Endometrial microvascular endothelial cells (primary cell): ENCODE data around the gene TMX4. TPM values are rescaled to one million over a fixed set of nuclear protein-coding genes. Genes with fewer than 3 reads are reported as not detected.

Source experiments
- in situ Hi-C: cut with HindIII; loops from 2 replicates; pipeline ENCODE4 v1.10.0; 2017; ENCODE audit warnings: low sequenced_read_pairs, low pct_unique_long_range_greater_than_20kb; ENCODE audit errors: inconsistent ontology term
- total RNA-seq: library from RNA; depleted of rRNA; stranded (reverse); fragments of >200 nt; gene quantifications from one replicate; pipeline ENCODE4 v1.2.3, GENCODE V29; 2015; ENCODE audit errors: inconsistent ontology term

The TMX4 gene
- total RNA-seq, 1 donor from 2014 or later: 32.8 TPM

DNA sequence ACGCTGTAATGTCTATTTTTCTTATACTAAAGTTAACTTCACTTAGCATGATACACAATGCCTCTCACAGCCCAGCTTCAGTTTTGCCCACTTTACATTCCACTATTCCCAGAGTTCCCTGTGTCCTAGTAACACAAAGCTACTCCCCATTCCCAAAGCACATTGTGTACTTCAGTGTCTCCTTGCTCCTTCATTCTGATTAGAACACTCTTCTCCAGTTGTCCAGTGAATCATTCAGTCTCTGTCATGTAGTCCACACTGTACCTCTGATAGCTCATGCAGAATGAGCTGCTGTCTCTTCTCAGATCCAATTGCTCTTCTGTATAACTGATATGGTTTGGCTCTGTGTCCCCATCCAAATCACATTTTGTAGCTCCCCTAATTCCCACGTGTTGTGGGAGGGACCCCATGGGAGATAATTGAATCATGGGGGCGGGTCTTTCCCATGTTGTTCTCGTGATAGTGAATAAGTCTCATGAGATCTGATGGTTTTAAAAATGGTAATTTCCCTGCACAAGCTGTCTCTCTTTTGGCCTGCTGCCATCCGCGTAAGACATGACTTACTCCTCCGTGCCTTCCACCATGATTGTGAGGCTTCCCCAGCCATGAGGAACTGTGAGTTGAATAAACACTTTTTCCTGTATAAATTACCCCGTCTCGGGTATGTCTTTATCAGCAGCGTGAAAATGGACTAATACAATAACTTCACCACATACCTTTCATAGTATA lies 2.1 kb upstream of the TMX4 start:
- in situ Hi-C loops: no loop called here

DNA sequence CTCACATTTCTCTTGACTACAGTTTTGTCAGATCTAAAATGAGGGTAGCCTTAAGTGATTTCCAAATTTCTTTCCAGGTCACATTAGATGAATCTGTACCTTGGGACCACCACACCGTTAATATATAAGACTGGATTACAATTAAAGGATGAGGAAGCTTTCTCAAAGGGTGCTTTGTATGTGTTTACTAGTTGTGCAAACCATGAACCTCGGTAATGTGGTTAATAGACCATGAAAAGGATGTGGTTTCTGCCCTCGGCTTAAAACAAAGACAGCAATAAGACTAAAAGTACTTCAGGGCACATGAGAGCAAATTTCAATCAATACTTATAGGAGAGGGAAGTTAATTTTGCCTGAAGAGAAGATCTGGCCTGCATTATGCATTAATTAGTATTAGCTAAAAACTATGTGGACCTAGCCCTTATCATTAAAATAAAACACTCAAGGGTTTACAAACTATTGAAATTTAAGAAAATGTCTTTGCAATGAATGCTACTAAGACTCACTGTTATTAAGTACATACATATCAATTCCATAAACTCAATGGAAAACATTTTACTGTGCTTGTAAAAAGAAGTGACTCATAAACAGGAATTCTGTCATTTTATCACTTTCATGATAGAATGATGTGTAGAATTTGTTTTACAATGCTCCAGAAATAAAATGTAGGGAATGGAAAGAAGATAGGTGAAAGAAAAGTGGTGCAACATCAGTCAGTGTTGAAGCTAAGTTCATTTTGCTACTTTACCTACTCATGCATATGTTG lies 936 bp upstream of the TMX4 start:
- in situ Hi-C loops: no loop called here

DNA sequence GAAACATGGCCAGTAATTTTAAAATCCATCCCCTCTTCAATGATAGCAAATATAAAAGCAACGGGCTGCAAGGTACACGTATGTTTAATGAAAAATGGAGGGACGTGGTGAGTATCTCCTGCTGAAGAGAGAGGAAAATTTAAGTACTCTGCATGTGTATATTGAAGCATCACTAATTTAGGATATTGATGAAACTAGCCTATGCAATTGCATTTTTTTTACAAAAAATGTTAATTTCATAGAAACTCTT lies 362 bp upstream of the TMX4 start:
- in situ Hi-C loops: no loop called here

DNA sequence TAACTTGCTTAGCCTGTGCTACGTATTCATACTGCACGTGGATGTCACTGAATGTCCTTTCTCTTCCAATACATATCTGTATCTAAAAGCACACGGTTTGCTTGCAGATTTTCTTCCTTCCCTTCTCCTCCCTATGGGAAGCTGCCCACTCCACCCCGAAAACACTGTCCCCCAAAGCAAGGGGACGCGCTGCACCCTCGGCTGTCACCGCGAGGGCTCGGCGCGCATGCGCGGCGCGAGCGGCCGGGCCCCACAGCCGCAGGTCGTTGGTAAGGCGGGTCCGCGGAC lies 659 bp downstream of the TMX4 start:
- in situ Hi-C loops: no loop called here

DNA sequence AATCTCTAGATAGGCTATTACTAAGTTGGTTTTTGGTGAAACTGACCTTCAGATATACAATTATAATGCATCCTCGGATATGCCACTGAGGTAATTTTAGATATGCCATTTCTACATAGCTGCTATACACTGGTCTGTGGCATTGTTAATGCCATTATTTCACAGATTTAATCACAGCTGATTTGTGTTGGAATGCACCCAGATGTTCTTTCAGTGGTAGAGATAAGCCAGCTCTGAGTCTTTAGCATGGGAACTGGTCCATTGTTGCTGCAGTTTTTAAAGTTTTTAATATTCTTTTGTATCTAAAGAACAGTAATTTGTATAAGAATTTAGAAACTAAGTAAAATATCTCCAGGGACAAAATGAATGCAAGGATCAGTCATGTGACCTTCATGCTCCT lies 6.8 kb downstream of the TMX4 start:
- in situ Hi-C loops: no loop called here

DNA sequence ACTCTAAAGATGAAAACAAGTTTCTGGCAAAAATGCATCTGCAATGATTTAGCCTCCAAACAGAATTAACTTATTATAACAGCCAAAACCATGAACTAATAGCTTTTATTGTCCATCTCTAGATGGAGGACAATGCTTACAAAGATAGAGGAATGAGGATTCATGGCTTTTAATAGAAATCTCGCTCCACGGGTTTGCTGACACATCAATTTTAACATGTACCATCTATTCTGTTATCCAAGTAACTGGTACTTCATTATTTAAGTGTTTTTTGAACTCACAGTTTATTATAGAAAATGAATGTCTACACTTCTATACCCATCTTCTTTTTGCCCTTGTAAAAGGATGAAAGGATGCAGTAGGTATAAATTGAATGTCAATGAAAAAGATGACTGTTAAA lies 10.8 kb downstream of the TMX4 start:
- in situ Hi-C loops: no loop called here

DNA sequence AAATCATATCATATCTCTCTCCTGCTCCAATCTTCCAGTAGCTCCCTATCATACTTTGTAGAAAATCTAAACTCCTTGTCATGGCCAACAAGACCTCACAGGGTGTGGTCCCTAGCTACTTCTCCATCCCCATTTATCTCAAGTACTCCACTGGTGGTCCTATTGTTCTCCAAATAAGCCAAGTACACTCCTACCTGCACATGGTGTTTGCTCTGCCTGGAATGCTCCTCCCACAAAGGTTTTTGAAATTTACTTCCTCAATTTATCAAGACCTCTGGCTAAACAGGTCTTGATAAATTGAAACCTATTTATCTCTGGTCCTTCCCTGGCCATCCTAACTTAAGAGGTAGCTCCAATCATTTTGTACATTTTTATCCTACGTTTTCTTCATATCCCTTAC lies 12.1 kb downstream of the TMX4 start:
- in situ Hi-C loops: no loop called here

DNA sequence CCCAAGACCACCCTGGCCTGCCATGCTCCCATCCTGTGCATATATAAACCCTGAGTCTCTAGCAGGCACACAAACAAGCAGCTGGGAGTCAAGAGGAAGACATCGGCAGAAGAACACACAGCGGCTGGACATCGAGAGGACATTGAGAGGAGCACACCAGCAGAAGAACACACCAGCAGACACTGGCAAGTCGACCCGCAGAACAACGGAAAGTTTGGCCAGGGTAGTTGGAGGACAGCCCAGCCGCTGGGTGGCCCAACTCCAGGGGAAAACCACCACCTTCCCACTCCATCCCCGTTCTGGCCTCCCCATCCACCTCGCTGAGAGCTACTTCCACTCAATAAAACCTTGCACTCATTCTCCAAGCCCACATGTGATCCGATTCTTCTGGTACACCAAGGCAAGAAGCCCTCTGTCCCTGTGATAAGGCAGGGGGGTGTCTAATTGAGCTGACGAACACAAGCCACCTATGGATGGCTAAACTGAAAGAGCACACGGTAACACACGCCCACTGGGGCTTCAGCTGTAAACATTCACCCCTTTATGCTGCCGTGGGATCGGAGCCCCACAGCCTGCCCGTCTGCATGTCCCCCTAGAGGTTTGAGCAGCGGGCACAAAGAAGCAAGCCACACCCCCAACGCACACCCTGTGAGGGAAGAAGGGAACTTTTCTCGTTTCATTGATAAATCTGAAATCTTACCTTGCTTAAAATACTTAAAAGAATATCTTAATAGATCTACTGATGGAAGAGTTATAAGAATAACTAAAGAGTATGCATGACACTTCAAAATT lies 13.8 kb downstream of the TMX4 start:
- in situ Hi-C loops: no loop called here

DNA sequence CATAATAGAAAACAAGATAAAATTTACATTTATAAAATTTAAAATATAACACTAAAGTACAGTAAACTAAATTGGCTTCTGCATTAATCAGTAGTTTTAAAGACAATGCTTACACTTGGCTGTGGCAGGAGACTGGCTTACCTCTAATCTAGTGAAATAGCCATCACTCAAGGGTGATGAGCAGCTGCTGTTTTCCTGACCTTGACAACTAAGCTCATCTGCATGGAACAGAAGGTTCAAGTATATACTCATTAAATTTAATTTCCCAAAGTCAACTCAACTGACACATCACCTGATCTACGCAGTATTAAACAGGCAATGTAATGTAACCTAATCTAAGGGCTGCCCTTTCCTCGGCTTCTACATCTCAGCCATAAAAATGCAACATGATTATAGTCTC lies 14.5 kb downstream of the TMX4 start:
- in situ Hi-C loops: no loop called here

DNA sequence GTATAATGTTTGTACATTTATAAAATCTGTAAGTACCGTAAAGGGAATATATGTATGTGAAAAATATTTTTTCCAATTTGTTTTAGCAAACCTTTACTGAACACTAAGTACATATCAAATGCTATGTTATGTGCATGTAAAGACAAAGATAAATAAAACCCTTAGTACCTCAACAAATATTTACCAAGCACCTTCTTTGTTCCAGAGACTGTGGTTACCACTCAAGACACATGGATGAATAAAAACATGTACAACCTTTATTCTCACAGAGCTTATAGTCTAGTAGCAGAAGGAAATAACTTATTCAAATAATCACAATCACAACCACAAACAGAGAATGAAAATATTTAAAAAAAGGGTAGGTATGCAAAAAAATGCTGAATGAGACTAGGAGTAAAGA lies 17.5 kb downstream of the TMX4 start:
- in situ Hi-C loops: no loop called here

DNA sequence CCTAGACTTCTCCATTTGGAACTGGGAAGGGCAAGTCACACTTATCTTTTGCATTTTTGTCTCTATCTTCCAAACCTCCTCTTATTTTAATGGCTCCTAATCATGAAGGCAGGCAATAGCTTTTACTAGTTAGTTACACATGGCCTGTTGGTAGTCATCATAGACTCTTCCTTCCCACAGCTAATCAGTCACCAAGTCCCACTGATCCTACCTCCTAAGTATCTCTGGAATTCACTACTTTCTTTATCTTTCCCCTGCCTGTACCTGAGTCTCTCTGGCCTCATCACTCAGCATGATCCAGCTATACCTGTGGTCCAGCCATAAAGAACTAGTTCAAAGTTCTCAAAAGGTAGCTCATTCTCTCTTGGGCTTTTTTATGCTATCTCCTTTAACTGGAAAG lies 18.8 kb downstream of the TMX4 start:
- in situ Hi-C loops: no loop called here

DNA sequence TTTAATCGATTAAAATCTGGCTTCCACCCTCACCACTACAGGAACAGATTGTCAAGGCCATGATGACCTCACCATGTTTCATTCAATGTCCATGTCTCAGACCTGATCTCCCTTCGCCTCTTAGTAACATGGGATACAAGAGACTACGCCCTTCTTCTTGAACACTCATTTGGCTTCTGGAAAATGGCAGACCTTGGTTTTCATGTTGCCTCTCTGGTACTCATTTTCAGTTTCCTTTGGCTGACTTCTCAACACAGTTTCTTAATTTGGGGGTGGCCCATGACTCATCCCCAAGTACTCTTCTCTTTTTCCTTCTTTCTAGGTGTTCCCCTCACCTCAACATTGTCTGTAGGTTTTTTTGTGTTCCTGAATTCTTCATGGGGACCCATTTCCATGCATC lies 22.7 kb downstream of the TMX4 start:
- in situ Hi-C loops: no loop called here

DNA sequence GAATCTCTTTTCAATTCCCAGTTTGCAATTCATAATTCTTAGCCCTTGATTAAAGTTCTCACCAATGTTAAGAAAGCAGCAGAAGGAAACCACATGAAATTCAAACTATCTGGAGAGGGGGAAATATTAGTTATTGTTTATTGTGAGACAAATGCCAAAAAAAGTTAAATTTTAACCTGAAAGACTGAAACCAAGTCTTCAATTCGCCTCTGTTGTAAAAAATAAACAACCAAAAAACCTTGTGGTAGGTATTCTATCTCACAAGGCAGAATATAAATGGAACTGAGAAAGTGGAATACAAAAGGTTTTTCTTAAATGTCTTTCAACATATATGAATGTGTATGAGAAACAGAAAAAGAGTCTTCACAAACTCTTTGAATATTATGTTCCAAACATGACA lies 24.8 kb downstream of the TMX4 start:
- in situ Hi-C loops: no loop called here

DNA sequence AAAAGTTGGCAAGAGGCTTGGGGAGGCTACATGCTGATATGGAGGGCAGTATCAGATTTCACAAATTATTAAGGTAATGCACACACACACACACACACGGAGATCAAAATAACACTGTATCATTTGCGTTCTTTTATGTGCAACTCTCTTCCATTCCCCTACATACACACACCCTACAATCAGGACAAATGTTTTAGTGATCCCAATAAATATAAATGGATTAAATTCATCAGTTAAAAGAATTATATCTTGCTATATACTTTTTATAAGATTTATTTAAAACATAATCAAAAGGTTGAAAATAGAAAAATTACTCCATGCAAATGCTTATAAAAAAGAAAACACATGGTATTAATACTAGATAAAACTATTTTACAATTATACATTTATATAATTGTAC lies 25.9 kb downstream of the TMX4 start:
- in situ Hi-C loops: no loop called here

DNA sequence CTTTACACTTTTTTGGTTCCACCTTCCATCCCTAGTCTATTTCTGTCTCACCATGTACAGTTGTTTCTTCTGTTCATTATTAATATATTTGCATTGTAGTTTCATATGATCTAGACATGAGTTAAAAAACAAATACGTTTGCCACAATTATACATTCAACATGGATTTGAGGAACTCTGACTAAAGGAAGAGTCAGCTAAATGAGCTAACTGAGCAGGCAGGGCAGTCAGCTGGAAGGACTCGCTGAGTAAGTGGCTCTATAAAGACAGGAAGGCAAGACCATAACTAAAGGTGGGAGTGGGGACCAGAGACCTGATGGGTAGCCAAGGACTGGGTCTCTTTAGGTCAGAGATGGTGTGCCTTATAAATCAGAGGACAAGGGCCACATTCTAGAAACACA lies 26.3 kb downstream of the TMX4 start:
- in situ Hi-C loops: no loop called here

DNA sequence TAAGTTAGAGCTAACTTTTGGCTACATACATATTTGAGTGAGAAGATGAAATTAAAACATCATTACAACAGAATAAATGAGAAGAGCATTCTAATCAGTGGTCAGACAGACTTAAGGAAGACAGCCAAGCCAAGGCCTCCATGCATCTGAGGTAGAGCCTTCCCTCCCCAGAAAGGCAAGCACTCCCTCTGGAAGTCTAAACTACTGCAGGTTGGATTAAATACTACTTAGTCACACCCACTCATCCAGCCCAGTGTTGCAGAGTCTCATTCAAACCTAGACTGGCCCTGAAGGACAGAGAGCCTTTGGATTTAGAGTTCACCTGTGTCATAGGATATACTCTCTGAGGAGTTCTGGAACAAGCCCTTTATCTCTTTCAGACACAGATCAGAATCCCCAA lies 29.2 kb downstream of the TMX4 start:
- in situ Hi-C loops: no loop called here

DNA sequence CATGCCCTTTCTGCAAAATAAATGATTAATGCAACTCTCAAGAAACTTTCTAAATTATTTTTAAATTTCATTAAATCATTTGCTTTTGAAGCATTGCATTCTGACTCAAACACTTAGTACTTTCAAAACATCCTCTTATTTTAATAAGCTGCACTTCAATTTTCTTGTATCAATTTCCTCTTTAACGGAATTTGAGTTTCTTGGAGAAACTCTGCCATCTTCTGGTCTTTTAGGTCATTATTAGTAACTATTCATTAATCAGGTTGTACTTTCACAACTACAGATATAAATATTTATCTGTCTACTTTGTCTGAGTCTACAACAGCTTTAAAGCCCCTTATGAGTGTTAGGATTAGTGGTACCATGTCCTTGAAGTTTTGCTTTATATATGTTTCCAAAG lies 30.2 kb downstream of the TMX4 start:
- in situ Hi-C loops: no loop called here

DNA sequence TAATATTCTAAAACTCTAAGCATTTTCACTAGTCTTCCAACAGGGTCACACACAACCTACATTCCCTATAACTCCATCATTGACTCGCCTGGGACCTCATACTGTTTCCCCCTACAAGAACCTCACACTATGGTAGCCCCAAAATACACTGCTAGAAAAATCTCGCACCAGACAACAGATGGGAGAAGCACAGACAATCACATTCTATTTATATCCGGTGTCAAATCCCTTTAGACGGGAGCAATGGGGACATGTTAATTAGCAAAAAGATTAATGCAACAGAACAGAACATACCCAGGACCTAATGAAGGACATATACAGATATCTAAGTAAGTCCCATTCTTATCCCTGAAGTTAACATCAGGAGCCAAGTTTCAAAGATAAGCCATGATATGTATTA lies 33.6 kb downstream of the TMX4 start:
- in situ Hi-C loops: no loop called here

DNA sequence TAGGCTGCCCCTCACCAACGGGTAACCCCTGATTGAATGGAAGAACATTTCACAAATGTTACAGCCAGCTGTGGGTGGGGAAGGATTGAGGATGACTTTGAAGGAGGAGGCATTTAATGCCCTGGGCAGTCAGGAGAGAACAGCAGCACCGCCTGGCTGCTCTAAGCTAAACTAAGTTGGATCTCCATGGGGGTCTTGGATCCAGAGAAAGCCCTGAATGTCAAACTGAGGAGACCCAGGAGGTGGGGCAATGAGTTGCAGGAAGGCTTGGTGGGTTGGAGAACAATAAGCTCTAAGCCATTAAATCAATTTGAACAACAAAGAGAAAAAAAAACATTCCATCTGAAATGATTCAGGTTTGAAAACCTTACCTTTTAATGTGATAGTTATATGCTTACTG lies 35.4 kb downstream of the TMX4 start:
- in situ Hi-C loops: no loop called here

DNA sequence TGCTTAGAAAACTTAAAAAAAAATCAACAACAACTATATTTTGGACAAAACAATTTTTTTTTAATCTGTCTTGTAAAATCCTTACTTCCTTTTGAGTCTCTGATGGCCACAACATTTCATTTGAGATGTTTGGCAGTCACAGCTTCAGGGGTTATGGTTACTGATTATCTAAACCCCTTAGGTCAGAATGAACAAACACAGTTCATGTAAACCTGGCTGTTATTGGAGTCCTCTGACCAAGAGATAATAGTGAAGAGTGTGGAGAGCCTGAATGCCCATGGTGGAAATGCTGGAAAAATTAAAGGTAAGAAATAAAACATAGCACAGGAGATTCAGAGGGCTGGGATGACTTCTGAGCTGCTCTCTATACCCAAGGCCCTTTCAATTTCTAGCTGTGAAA lies 38.2 kb downstream of the TMX4 start:
- in situ Hi-C loops: no loop called here
